HEK293T (cell line): Measurements from ENCODE around the gene ARHGEF28.

Experiments
- CTCF ChIA-PET: fragments of 350-600 bp; formaldehyde crosslinking; extraction: SDS; loops from one replicate; lab custom pipeline; 2021; ENCODE audit warnings: antibody characterized with exemption, inconsistent platforms; lab: Yijun Ruan, JAX
- POLR2A ChIA-PET: fragments of 350-600 bp; formaldehyde crosslinking; extraction: SDS; loops from one replicate; lab custom pipeline; 2020; ENCODE audit warnings: antibody characterized with exemption, inconsistent platforms; lab: Yijun Ruan, JAX
- DNase-seq: peaks from one replicate; pipeline ENCODE4 v3.0.0; 2012; ENCODE audit warnings: mixed read lengths; ENCODE audit errors: extremely low spot score
- ARNT ChIP-seq: fragments of 450-650 bp; IDR thresholded peaks from 2 replicates; pipeline ENCODE4 v1.6.1; 2017; ENCODE audit warnings: mild to moderate bottlenecking
- BHLHE40 ChIP-seq: fragments of 450-650 bp; IDR thresholded peaks from 2 replicates; pipeline ENCODE4 v1.6.1; 2016; ENCODE audit warnings: mild to moderate bottlenecking, moderate library complexity, borderline replicate concordance
- CTBP1 ChIP-seq: fragments of 450-650 bp; IDR thresholded peaks from 2 replicates; pipeline ENCODE4 v1.6.1; 2016; ENCODE audit warnings: borderline replicate concordance
- ELF4 ChIP-seq: fragments of 450-650 bp; IDR thresholded peaks from 2 replicates; pipeline ENCODE4 v1.6.1; 2017; ENCODE audit warnings: antibody characterized with exemption
- FOXA1 ChIP-seq: fragments of 450-650 bp; IDR thresholded peaks from 2 replicates; pipeline ENCODE4 v1.6.1; 2016; ENCODE audit warnings: mild to moderate bottlenecking
- FOXK2 ChIP-seq: fragments of 450-650 bp; IDR thresholded peaks from 2 replicates; pipeline ENCODE4 v1.6.1; 2016; ENCODE audit warnings: mild to moderate bottlenecking
- FOXM1 ChIP-seq: fragments of 450-650 bp; IDR thresholded peaks from 2 replicates; pipeline ENCODE4 v1.6.1; 2017; ENCODE audit warnings: mild to moderate bottlenecking, borderline replicate concordance
- HDGF ChIP-seq: fragments of 450-650 bp; IDR thresholded peaks from 2 replicates; pipeline ENCODE4 v1.6.1; 2017; ENCODE audit warnings: antibody characterized with exemption, borderline replicate concordance
- L3MBTL2 ChIP-seq: fragments of 450-650 bp; conservative IDR thresholded peaks from 2 replicates; pipeline ENCODE4 v1.6.1; 2016; ENCODE audit warnings: mild to moderate bottlenecking
- LEF1 ChIP-seq: fragments of 450-650 bp; IDR thresholded peaks from 2 replicates; pipeline ENCODE4 v1.6.1; 2017; ENCODE audit warnings: mild to moderate bottlenecking, borderline replicate concordance
- NFRKB ChIP-seq: fragments of 450-650 bp; IDR thresholded peaks from 2 replicates; pipeline ENCODE4 v1.6.1; 2016; ENCODE audit warnings: mild to moderate bottlenecking, moderate library complexity
- PKNOX1 ChIP-seq: fragments of 450-650 bp; IDR thresholded peaks from 2 replicates; pipeline ENCODE4 v1.6.1; 2016
- SP1 ChIP-seq: fragments of 450-650 bp; IDR thresholded peaks from 2 replicates; pipeline ENCODE4 v1.6.1; 2017
- SUZ12 ChIP-seq: fragments of 450-650 bp; IDR thresholded peaks from 2 replicates; pipeline ENCODE4 v1.6.1; 2016; ENCODE audit warnings: mild to moderate bottlenecking
- TARDBP ChIP-seq: fragments of 450-650 bp; IDR thresholded peaks from 2 replicates; pipeline ENCODE4 v1.6.1; 2016
- ZNF384 ChIP-seq: fragments of 450-650 bp; IDR thresholded peaks from 2 replicates; pipeline ENCODE4 v1.6.1; 2016

The ARHGEF28 gene

GRCh38 chr5:73942783-73943182 lies 316.8 kb downstream of the ARHGEF28 start:
- POLR2A ChIA-PET: interaction anchor here (0.6 kb wide), 1 partner anchor 326 kb away, joined by 3 read pairs; no protein-coding TSS in a partner anchor
- TF ChIP-seq SUZ12: no peak
- TF ChIP-seq ARNT: no peak
- TF ChIP-seq HDGF: no peak
- CTCF ChIA-PET: interaction anchor here (0.6 kb wide), 1 partner anchor 46 kb away, joined by 3 read pairs; no protein-coding TSS in a partner anchor
- DNase-seq: no peak

GRCh38 chr5:73943397-73943796 lies 317.4 kb downstream of the ARHGEF28 start:
- DNase-seq: no peak
- POLR2A ChIA-PET: no interaction called here
- no peak for TF ChIP-seq SP1
- TF ChIP-seq BHLHE40: no peak
- no peak for TF ChIP-seq FOXK2
- TF ChIP-seq ELF4: no peak
- no peak for TF ChIP-seq L3MBTL2
- no peak for TF ChIP-seq FOXM1
- TF ChIP-seq LEF1: no peak
- TF ChIP-seq ARNT: no peak
- TF ChIP-seq SUZ12: no peak
- TF ChIP-seq HDGF: no peak
- no peak for TF ChIP-seq FOXA1
- no peak for TF ChIP-seq TARDBP
- TF ChIP-seq CTBP1: no peak
- TF ChIP-seq ZNF384: no peak
- CTCF ChIA-PET: interaction anchor here (0.5 kb wide), 1 partner anchor 521 kb away, joined by 3 read pairs; no protein-coding TSS in a partner anchor

GRCh38 chr5:73944581-73944980 lies 318.6 kb downstream of the ARHGEF28 start:
- DNase-seq: no peak
- ChIA-PET POLR2A (no interaction called here), CTCF (interaction anchor here (0.5 kb wide), 1 partner anchor 371 kb away, joined by 3 read pairs; no protein-coding TSS in a partner anchor)
- no peak for TF ChIP-seq L3MBTL2
- TF ChIP-seq PKNOX1: no peak
- no peak for TF ChIP-seq FOXM1
- TF ChIP-seq HDGF: no peak
- TF ChIP-seq BHLHE40: no peak

GRCh38 chr5:73945505-73945904 lies 319.5 kb downstream of the ARHGEF28 start:
- TF ChIP-seq L3MBTL2: no peak
- no peak for TF ChIP-seq TARDBP
- TF ChIP-seq SUZ12: no peak
- no peak for TF ChIP-seq BHLHE40
- TF ChIP-seq LEF1: no peak
- TF ChIP-seq ELF4: no peak
- no peak for TF ChIP-seq PKNOX1
- CTCF ChIA-PET: interaction anchor here (0.6 to 1.1 kb wide), 2 partner anchors 701 to 1650 kb away, joined by 3 read pairs; no protein-coding TSS in a partner anchor
- POLR2A ChIA-PET: no interaction called here
- peak; percentile 21 for DNase-seq

GRCh38 chr5:73946278-73946677 lies 320.3 kb downstream of the ARHGEF28 start:
- DNase-seq: no peak
- ChIA-PET CTCF (interaction anchor here (1.1 to 1.5 kb wide), 2 partner anchors 9 to 701 kb away, joined by 3 read pairs; no protein-coding TSS in a partner anchor), POLR2A (no interaction called here)
- no peak for TF ChIP-seq FOXA1
- TF ChIP-seq ELF4: no peak
- TF ChIP-seq L3MBTL2: no peak
- TF ChIP-seq BHLHE40: no peak
- no peak for TF ChIP-seq FOXK2
- TF ChIP-seq HDGF: no peak
- no peak for TF ChIP-seq SUZ12
- TF ChIP-seq CTBP1: no peak
- TF ChIP-seq NFRKB: no peak
- TF ChIP-seq PKNOX1: no peak
- TF ChIP-seq LEF1: no peak
- no peak for TF ChIP-seq FOXM1
- TF ChIP-seq SP1: no peak

- CTCF ChIA-PET: interaction anchor here (0.6 to 1.5 kb wide), 5 partner anchors 8 to 978 kb away, joined by 3 to 7 read pairs (median 6); partner anchors contain the start of gene ENC1
- no peak for DNase-seq
- POLR2A ChIA-PET: no interaction called here
Observed at GRCh38 chr5:73946919-73947602, 321.1 kb downstream of the ARHGEF28 start.

More at GRCh38 chr5:73946919-73947602, 321.1 kb downstream of the ARHGEF28 start:
- TF ChIP-seq HDGF (no peak), PKNOX1 (no peak), NFRKB (no peak), SUZ12 (no peak), LEF1 (no peak), ARNT (no peak), FOXA1 (no peak), FOXK2 (no peak), ZNF384 (no peak), ELF4 (no peak), L3MBTL2 (no peak), CTBP1 (no peak), SP1 (no peak), FOXM1 (no peak), BHLHE40 (no peak), TARDBP (no peak)
